ENCODE data around the gene LRRC8A.
A peak's percentile ranks its signal among the peaks of the same experiment; 100 is the strongest.
"Not testable (repeated sequence)": the region's sequence is repeated elsewhere in the genome, so short reads cannot be mapped to it uniquely, and the experiment has no call there.

The LRRC8A gene

GRCh38 chr9:128923493-128923883 lies 41.6 kb downstream of the LRRC8A start:
- DNase-seq = no peak

GRCh38 chr9:128927731-128928411 lies 45.9 kb downstream of the LRRC8A start:
- DNase-seq = no peak

GRCh38 chr9:128928624-128929023 lies 46.7 kb downstream of the LRRC8A start:
- no peak for DNase-seq

GRCh38 chr9:128929560-128929959 lies 47.6 kb downstream of the LRRC8A start:
- DNase-seq = no peak

- no peak for DNase-seq
Measured at GRCh38 chr9:128933731-128934130, 51.8 kb downstream of the LRRC8A start.

- peak; percentile 20 for DNase-seq
Measured at GRCh38 chr9:128936171-128936865, 54.4 kb downstream of the LRRC8A start.

GRCh38 chr9:128937310-128938165 lies 55.6 kb downstream of the LRRC8A start:
- DNase-seq = no peak

GRCh38 chr9:128940271-128940921 lies 58.5 kb downstream of the LRRC8A start:
- no peak for DNase-seq

GRCh38 chr9:128940946-128941755 lies 59.2 kb downstream of the LRRC8A start:
- no peak for DNase-seq

- no peak for DNase-seq
Measured at GRCh38 chr9:128943832-128944620, 62.1 kb downstream of the LRRC8A start.

GRCh38 chr9:128944966-128945365 lies 63.0 kb downstream of the LRRC8A start:
- DNase-seq = not testable (repeated sequence)

GRCh38 chr9:128945798-128946501 lies 64.0 kb downstream of the LRRC8A start:
- DNase-seq = no peak

GRCh38 chr9:128946571-128947276 lies 64.8 kb downstream of the LRRC8A start:
- DNase-seq = no peak

- DNase-seq = no peak
Measured at GRCh38 chr9:128947277-128947526, 65.3 kb downstream of the LRRC8A start.

GRCh38 chr9:128947527-128948301 lies 65.8 kb downstream of the LRRC8A start, which contains the start of the genes DOLK and NUP188:
DOLK (minus strand) TSS chr9:128947603; CDS start chr9:128947303, 300 bp downstream.
NUP188 (plus strand) TSS chr9:128947699; CDS start chr9:128947720, 21 bp downstream.
- peak; percentile 99 for DNase-seq

GRCh38 chr9:128961403-128961802 lies 79.5 kb downstream of the LRRC8A start:
- DNase-seq = not testable (repeated sequence)

Data from right forelimb (tissue), 1 donor.